Measurements from ENCODE around the gene CFAP61. TPM values are rescaled to one million over a fixed set of nuclear protein-coding genes. Genes with fewer than 3 reads are reported as not detected.

The CFAP61 gene
- total and polyA plus RNA-seq, 9 of the 15 experiments (the other 6 are each of a cell fraction or from before 2014, with no cell fraction given) = 0.11 TPM; not detected in 8

GRCh38 chr20:20073801-20074371 lies 21.6 kb downstream of the CFAP61 start:
- DNase-seq (ENCODE audit: extremely low read depth in 1 of 4, low spot score in 3 of 4) (no peak), FAIRE-seq (no peak), ATAC-seq (no peak)
- intact Hi-C loops (cut with micrococcal nuclease) = no loop called here
- in situ Hi-C loops (cut with MboI) = no loop called here
- under 1% methylated on average over 13 of the region's 15 CpGs for WGBS (ENCODE audit: insufficient coverage, low coverage, missing lambda C conversion rate)
- Histone ChIP-seq H3K27me3 (ENCODE audit: control insufficient read depth in 2 of 2, insufficient read depth in 2 of 2, low read length in 2 of 2) (peaks cover 0 to 4% of the 10 kb centered on the region in 2 experiments; a peak in 3 of 5 replicates), H4K20me1 (replicated peaks; ENCODE audit: control insufficient read depth, insufficient read depth, low read length) (no peaks in the 10 kb centered on the region), H3K4me1 (replicated peaks in 1 of 2; ENCODE audit: control insufficient read depth in 2 of 2, insufficient read depth in 2 of 2, low read length in 2 of 2) (no peaks in the 10 kb centered on the region), H3K27ac (ENCODE audit: extremely low read depth, low read depth, low read length) (no peak overlapping the region), H3K4me2 (ENCODE audit: insufficient read depth, low read length) (no peak overlapping the region), H3K9ac (ENCODE audit: insufficient read depth in 1 of 2, low read depth in 2 of 2, low read length in 2 of 2) (no peak overlapping the region), H2AFZ (ENCODE audit: low read depth, low read length) (no peak overlapping the region), H3K79me2 (ENCODE audit: control insufficient read depth, insufficient read depth, low read length) (no peaks in the 10 kb centered on the region), H3K9me1 (ENCODE audit: control insufficient read depth, insufficient read depth, low read length) (no peaks in the 10 kb centered on the region), H3K4me3 (no peak overlapping the region), H3K9me3 (replicated peaks; ENCODE audit: control insufficient read depth, insufficient read depth, low read depth, low read length) (no peaks in the 10 kb centered on the region), H3K36me3 (ENCODE audit: control insufficient read depth, insufficient read depth, low read length) (no peaks in the 10 kb centered on the region)
- ChIA-PET CTCF (ENCODE audit: low intra/inter-chr PET ratio) (no interaction called here), POLR2A (no interaction called here)
- TF ChIP-seq CEBPB (tag; IDR thresholded peaks at IDR 0.05) = no peak
- no peak for TF ChIP-seq CEBPG (CRISPR knock-in tag; IDR thresholded peaks at IDR 0.05)
- no peak for TF ChIP-seq CEBPG (tag; conservative IDR thresholded peaks at IDR 0.05 in 1 of 2, IDR thresholded peaks at IDR 0.05 in 1 of 2)
- BruUV-seq (replicated peaks) = no TSS peak

- DNase-seq (ENCODE audit: extremely low read depth in 1 of 4, low spot score in 3 of 4) (no peak), FAIRE-seq (no peak), ATAC-seq (no peak)
- H3K4me3 ChIP-seq = no peak overlapping the region
- WGBS (ENCODE audit: insufficient coverage, low coverage, missing lambda C conversion rate) = 2% methylated on average over 4 of the region's 4 CpGs
- in situ Hi-C loops (cut with MboI) (loop anchor here (25.0 kb wide), 2 partner anchors 487 to 737 kb away; no protein-coding TSS in a partner anchor), intact Hi-C loops (cut with micrococcal nuclease) (no loop called here)
- H3K36me3 ChIP-seq (ENCODE audit: control insufficient read depth, insufficient read depth, low read length) = no peaks in the 10 kb centered on the region
- ChIA-PET CTCF (ENCODE audit: low intra/inter-chr PET ratio) (interaction anchor here (0.6 kb wide), 1 partner anchor 320 kb away, joined by 3 read pairs; no protein-coding TSS in a partner anchor), POLR2A (interaction anchor here (0.6 kb wide), 1 partner anchor 485 kb away, joined by 3 read pairs; no protein-coding TSS in a partner anchor)
- no peak overlapping the region for H3K27ac ChIP-seq (ENCODE audit: extremely low read depth, low read depth, low read length)
- H3K4me1 ChIP-seq (replicated peaks in 1 of 2; ENCODE audit: control insufficient read depth in 2 of 2, insufficient read depth in 2 of 2, low read length in 2 of 2) = no peaks in the 10 kb centered on the region
- H3K27me3 ChIP-seq (ENCODE audit: control insufficient read depth in 2 of 2, insufficient read depth in 2 of 2, low read length in 2 of 2) = peaks cover 0 to 4% of the 10 kb centered on the region in 2 experiments; a peak in 3 of 5 replicates
- no TSS peak for BruUV-seq (replicated peaks)
- no peaks in the 10 kb centered on the region for H4K20me1 ChIP-seq (replicated peaks; ENCODE audit: control insufficient read depth, insufficient read depth, low read length)
- H3K4me2 ChIP-seq (ENCODE audit: insufficient read depth, low read length) = no peak overlapping the region
- H2AFZ ChIP-seq (ENCODE audit: low read depth, low read length) = no peak overlapping the region
- no peak overlapping the region for H3K9ac ChIP-seq (ENCODE audit: insufficient read depth in 1 of 2, low read depth in 2 of 2, low read length in 2 of 2)
- no peaks in the 10 kb centered on the region for H3K9me1 ChIP-seq (ENCODE audit: control insufficient read depth, insufficient read depth, low read length)
- no peaks in the 10 kb centered on the region for H3K9me3 ChIP-seq (replicated peaks; ENCODE audit: control insufficient read depth, insufficient read depth, low read depth, low read length)
- H3K79me2 ChIP-seq (ENCODE audit: control insufficient read depth, insufficient read depth, low read length) = no peaks in the 10 kb centered on the region
- TF ChIP-seq ZNF282 (CRISPR knock-in tag; IDR thresholded peaks at IDR 0.05) = no peak
Observed at GRCh38 chr20:20075032-20075431, 22.7 kb downstream of the CFAP61 start.
